IPS DF 6.9 (cell line): ENCODE data around the gene RETNLB.

Source experiments
- DNase-seq: peaks from one replicate; pipeline ENCODE4 v3.0.0-alpha.2; 2013; ENCODE audit warnings: low read depth, low spot score
- H3K27ac ChIP-seq: one replicate; pipeline ENCODE4 v1.5.1; 2013; ENCODE audit warnings: low read length, control low read depth
- H3K27me3 ChIP-seq: 2 replicates; pipeline ENCODE4 v1.6.1; 2013; ENCODE audit warnings: mild to moderate bottlenecking, low read length; ENCODE audit not compliant: control insufficient read depth, insufficient read depth
- H3K36me3 ChIP-seq: 2 replicates; pipeline ENCODE4 v1.6.1; 2013; ENCODE audit warnings: low read length; ENCODE audit not compliant: control insufficient read depth, insufficient read depth
- H3K4me1 ChIP-seq: 2 replicates; pipeline ENCODE4 v1.6.1; 2013; ENCODE audit warnings: low read length; ENCODE audit not compliant: control insufficient read depth, insufficient read depth
- H3K4me3 ChIP-seq: 2 replicates; pipeline ENCODE4 v1.5.1; 2013; ENCODE audit warnings: mild to moderate bottlenecking, low read length
- H3K9me3 ChIP-seq: 2 replicates; pipeline ENCODE4 v1.6.1; 2013; ENCODE audit warnings: low read length, inconsistent platforms; ENCODE audit not compliant: control insufficient read depth, insufficient read depth
- WGBS: extraction: QIAGEN DNeasy Blood & Tissue Kit; methylation state at CpG from one replicate; pipeline ENCODE4 v1.1.7; 2013; ENCODE audit warnings: mixed read lengths, missing lambda C conversion rate; ENCODE audit not compliant: insufficient read length, insufficient coverage; 5-methylcytosine and 5-hydroxymethylcytosine counted together

The RETNLB gene

DNA sequence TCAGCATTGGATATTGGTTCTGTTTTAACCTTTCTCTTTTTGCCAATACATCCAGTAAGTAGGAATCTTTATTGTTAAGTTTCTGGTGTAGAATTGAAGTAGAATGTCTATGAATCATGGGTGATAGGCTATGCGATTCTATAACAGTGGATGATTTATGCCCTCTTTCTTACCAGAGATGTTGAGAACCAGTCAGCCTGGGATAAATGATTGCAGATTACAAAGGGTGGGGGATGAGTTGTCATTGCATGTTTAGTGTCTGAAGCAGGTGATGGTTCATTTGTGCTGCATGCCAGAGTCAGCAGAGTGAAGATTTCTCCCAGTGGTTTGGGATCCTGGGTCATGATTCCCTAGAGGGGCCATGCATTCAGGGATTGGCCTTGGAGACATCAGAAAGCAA lies 14.3 kb downstream of the RETNLB start:
- Histone ChIP-seq H3K4me3 (no peak overlapping the region), H3K27ac (no peak overlapping the region), H3K9me3 (no peaks in the 10 kb centered on the region), H3K27me3 (no peaks in the 10 kb centered on the region), H3K4me1 (no peaks in the 10 kb centered on the region), H3K36me3 (no peaks in the 10 kb centered on the region)
- no peak for DNase-seq
- no CpG with 5 or more reads among the region's 1 CpG for WGBS

DNA sequence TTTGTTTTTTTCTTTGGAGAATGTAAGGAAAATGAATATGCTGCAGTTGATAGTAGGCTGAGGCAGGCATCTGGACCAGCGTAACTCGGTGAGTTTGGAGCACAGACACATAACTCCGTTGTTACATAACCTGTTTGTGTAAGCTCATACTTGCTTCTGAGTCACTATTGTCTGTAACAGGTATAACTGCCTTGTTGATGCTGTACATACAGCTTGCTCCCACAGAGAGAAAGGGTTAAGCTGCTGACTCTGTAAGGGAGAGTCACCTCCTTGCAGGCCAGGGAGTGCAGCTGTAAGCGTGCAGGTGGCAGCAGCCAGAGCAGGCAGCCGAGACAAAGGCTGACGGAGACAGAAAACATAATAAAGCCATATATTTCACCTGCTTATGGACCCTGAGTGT lies 20.4 kb downstream of the RETNLB start:
- Histone ChIP-seq H3K27me3 (no peaks in the 10 kb centered on the region), H3K4me1 (no peaks in the 10 kb centered on the region), H3K9me3 (no peaks in the 10 kb centered on the region), H3K36me3 (no peaks in the 10 kb centered on the region), H3K27ac (no peak overlapping the region), H3K4me3 (no peak overlapping the region)
- DNase-seq: no peak
- WGBS: no CpG with 5 or more reads among the region's 6 CpGs

DNA sequence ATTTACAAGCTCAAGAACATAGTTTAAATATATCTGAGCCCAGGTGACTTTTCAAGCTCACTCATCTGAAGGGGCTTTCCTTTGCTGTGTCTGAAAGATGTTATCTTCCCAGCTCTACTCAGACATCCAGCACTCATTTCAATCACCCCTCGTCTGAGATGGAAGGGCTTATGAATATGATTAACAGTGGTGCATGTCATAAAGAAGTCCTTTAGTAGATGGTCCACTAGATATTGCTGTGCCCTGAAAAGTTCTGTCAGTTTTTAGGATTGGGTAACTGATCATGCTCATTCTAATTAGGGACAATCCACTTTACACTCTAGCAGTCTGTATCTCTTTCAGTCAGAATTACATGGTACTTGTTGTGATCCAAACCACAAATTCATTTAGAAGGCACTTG lies 28.3 kb downstream of the RETNLB start:
- H3K27ac ChIP-seq: no peak overlapping the region
- WGBS: no CpG with 5 or more reads among the region's 1 CpG
- no peak overlapping the region for H3K4me3 ChIP-seq
- H3K36me3 ChIP-seq: no peaks in the 10 kb centered on the region
- H3K4me1 ChIP-seq: no peaks in the 10 kb centered on the region
- DNase-seq: no peak
- H3K9me3 ChIP-seq: no peaks in the 10 kb centered on the region
- H3K27me3 ChIP-seq: no peaks in the 10 kb centered on the region

DNA sequence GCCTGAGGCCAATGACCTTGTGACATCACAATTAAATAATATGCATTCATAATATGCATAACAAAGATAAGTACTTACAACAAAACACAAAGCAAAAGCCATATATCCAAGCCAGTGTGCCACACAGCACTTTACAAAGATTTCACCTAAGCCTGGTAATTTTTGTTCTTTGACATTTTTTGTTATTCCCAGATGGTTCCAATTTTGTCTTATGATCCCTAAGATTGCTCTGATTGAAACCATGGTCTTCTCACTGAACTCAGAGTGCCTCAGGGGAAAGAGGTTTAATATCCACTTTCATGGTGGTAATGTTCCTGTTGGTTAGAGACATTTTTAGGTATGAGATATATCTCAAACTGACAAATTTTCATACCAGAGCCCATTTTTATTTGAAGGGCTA lies 29.1 kb downstream of the RETNLB start:
- no peaks in the 10 kb centered on the region for H3K9me3 ChIP-seq
- no peak for DNase-seq
- no peaks in the 10 kb centered on the region for H3K36me3 ChIP-seq
- no peaks in the 10 kb centered on the region for H3K4me1 ChIP-seq
- no peaks in the 10 kb centered on the region for H3K27me3 ChIP-seq
- no peak overlapping the region for H3K27ac ChIP-seq
- no peak overlapping the region for H3K4me3 ChIP-seq

DNA sequence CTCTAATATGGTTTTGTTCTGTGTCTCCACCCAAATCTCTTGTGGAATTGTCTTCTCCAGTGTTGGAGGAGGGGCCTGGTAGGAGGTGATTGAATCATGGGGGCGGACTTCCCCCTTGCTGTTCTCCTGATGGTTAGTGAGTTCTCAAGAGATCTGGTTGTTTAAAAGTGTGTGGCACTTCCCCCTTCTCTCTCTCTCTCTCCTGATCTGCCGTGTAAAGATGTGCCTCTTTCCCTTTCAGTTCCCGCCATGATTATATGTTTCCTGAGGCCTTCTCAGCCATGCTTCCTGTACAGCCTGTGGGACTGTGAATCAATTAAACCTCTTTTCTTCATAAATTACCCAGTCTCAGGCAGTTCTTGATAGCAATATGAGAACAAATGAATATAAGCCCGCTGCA lies 33.1 kb downstream of the RETNLB start:
- no CpG with 5 or more reads among the region's 4 CpGs for WGBS
- Histone ChIP-seq H3K36me3 (no peaks in the 10 kb centered on the region), H3K4me1 (no peaks in the 10 kb centered on the region)

DNA sequence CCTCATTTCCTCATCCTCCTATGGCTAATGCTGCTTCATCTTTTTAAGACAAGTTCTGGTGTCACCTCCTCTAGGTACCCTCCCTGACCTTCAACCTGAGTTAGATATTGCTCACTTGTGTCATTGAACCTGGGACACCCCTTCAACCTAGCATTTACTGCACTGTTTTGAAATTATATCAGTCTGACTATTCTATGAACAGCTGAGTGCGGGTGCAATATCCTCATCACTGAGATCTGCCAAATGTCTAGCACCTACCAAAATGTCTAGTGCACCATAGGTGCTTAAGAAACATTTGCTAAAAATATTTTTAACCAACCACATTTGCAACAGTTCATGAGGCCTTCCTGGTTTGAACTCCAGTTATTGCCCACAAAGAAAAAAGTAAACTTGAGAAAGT lies 34.5 kb downstream of the RETNLB start:
- Histone ChIP-seq H3K27me3 (no peaks in the 10 kb centered on the region), H3K4me3 (no peak overlapping the region), H3K36me3 (no peaks in the 10 kb centered on the region), H3K9me3 (no peaks in the 10 kb centered on the region), H3K27ac (no peak overlapping the region), H3K4me1 (no peaks in the 10 kb centered on the region)
- no peak for DNase-seq
- WGBS: no CpG with 5 or more reads among the region's 1 CpG

More for the DNA sequence above, 33.1 kb downstream of the RETNLB start:
- H3K27me3 ChIP-seq: no peaks in the 10 kb centered on the region
- H3K9me3 ChIP-seq: no peaks in the 10 kb centered on the region
- DNase-seq: no peak
- no peak overlapping the region for H3K4me3 ChIP-seq
- H3K27ac ChIP-seq: no peak overlapping the region

DNA sequence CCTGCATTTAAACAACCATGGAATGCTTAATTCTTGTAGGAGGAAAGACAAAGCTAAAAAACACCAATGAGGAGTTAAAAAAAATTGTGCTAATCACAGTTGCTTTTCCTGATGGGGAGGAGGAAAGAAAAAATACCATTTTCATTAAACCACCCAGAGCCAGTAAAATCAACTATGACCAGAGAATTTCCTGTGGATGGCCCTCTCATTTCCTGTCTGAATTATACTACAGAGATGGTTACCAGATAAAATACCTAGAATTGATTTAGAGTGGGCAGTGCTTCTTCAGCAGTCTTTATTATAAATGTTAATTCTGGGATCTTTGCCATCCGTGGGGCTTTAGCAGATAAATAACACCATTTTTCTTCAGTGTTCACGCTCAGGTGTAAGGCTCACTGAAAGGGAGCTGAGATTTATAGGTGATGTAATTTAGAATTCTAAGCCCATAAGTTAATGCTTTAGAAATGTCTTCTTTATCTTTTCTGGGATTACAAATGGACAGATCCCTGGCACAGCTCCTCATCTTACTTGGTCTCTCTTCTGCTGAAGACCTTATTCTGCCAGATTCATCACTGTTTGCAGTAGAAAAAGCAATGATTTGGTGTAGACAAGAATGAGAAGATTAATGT lies 37.9 kb downstream of the RETNLB start:
- no CpG with 5 or more reads among the region's 2 CpGs for WGBS
- H3K4me3 ChIP-seq: no peak overlapping the region
- no peaks in the 10 kb centered on the region for H3K36me3 ChIP-seq
- no peak for DNase-seq
- H3K27me3 ChIP-seq: no peaks in the 10 kb centered on the region
- no peaks in the 10 kb centered on the region for H3K4me1 ChIP-seq
- no peaks in the 10 kb centered on the region for H3K9me3 ChIP-seq
- H3K27ac ChIP-seq: no peak overlapping the region

DNA sequence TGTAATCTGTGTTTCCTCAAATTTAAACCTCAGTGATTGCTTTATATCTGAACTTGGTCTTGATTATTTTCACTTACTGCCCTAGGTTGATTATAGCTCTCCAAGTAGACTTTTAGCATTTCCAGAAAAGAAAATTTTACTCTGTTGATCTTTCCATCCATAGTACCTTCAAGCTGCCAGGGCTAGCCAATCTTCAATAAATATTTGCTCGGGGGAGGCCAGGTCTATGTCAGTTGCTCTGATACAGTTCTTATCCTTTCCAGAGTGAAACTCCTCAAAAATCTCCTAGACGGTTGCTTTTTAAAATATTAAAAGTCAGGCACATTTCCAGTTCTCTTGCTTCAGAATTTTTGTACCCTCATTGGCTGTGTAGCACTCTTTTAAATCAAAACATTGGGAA lies 38.8 kb downstream of the RETNLB start:
- no peaks in the 10 kb centered on the region for H3K36me3 ChIP-seq
- no peak overlapping the region for H3K4me3 ChIP-seq
- H3K27me3 ChIP-seq: no peaks in the 10 kb centered on the region
- DNase-seq: no peak
- no peaks in the 10 kb centered on the region for H3K4me1 ChIP-seq
- no CpG with 5 or more reads among the region's 2 CpGs for WGBS
- no peak overlapping the region for H3K27ac ChIP-seq
- H3K9me3 ChIP-seq: no peaks in the 10 kb centered on the region

DNA sequence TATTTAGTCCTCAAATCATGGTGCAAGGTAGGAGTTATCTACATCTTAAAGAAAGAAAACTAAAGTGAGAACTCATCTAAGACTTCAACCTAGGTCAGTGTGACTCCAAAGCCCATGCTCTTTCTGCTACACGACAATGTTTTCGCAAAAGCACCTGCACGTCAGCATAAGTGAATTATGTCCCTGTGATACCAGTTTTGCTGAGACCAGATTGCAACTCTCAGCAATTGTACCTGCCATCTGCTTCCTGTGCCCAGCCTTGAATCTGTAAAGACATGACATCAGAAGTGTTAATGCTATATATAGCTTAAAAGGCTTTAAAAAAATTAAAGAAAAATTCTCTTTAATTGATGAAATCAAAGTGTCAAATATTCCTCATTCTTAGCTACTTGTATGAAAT lies 43.4 kb downstream of the RETNLB start:
- DNase-seq: no peak
- Histone ChIP-seq H3K27me3 (no peaks in the 10 kb centered on the region), H3K27ac (no peak overlapping the region), H3K36me3 (no peaks in the 10 kb centered on the region), H3K9me3 (no peaks in the 10 kb centered on the region), H3K4me3 (no peak overlapping the region), H3K4me1 (no peaks in the 10 kb centered on the region)
- no CpG with 5 or more reads among the region's 3 CpGs for WGBS

DNA sequence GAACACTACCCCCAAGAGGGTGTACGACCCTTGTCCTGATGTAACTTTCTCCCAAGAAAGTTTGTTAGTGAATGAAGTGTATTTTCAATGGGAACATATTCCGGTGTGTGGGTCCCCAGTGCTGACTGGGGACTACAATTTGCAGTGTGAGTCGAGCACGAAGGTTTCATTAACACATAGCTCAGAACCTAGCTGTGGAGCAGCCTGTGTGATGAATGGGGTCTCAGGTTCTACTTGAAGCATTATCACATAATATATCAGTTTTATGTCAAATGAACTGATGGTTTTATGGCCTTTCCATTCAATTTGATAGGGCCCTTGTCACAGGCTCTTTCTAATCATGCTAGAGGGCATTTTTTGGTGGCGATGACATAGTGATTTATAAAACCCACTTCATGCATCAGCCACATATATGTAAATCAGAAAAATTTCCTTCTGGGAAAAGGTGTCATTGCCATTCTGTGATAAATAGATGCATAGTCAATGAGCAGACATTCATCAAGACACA lies 44.1 kb downstream of the RETNLB start:
- Histone ChIP-seq H3K9me3 (no peaks in the 10 kb centered on the region), H3K36me3 (no peaks in the 10 kb centered on the region), H3K4me3 (no peak overlapping the region), H3K27me3 (no peaks in the 10 kb centered on the region), H3K27ac (no peak overlapping the region), H3K4me1 (no peaks in the 10 kb centered on the region)
- DNase-seq: no peak
- no CpG with 5 or more reads among the region's 5 CpGs for WGBS
